Osteoblast (primary cell): ENCODE results near the gene MEFV. TPM values are rescaled to one million over a fixed set of nuclear protein-coding genes. Genes with fewer than 3 reads are reported as not detected.

Source experiments
- DNase-seq: peaks from one replicate; pipeline ENCODE4 v3.0.0; 2011; ENCODE audit warnings: low spot score, mixed read lengths; ENCODE audit not compliant: insufficient read length; ENCODE audit errors: missing footprints
- H2AFZ ChIP-seq: 2 replicates; pipeline ENCODE4 v1.6.0; 2011; ENCODE audit warnings: mild to moderate bottlenecking, low read length
- H3K27ac ChIP-seq: 2 replicates; pipeline ENCODE4 v1.5.1; 2011; ENCODE audit warnings: mild to moderate bottlenecking, low read depth, low read length, moderate library complexity
- H3K27me3 ChIP-seq: 2 replicates; pipeline ENCODE4 v1.6.0; 2012; ENCODE audit warnings: mild to moderate bottlenecking, control low read depth, inconsistent platforms, low read length, moderate library complexity; ENCODE audit not compliant: insufficient read depth
- H3K36me3 ChIP-seq: 2 replicates; pipeline ENCODE4 v1.5.1; 2011; ENCODE audit warnings: mild to moderate bottlenecking, low read length, control low read depth, moderate library complexity; ENCODE audit not compliant: insufficient read depth
- H3K4me1 ChIP-seq: 2 replicates; pipeline ENCODE4 v1.5.1; 2011; ENCODE audit warnings: mild to moderate bottlenecking, low read length, control low read depth, moderate library complexity; ENCODE audit not compliant: insufficient read depth
- H3K4me2 ChIP-seq: 2 replicates; pipeline ENCODE4 v1.6.0; 2011; ENCODE audit warnings: mild to moderate bottlenecking, low read length; ENCODE audit not compliant: insufficient read depth
- H3K4me3 ChIP-seq: fragments of 200-600 bp; sonication (generic); 3 replicates; pipeline ENCODE4 v1.5.1; 2012; ENCODE audit warnings: mild to moderate bottlenecking, low read length, inconsistent platforms; ENCODE audit not compliant: insufficient read depth
- H3K79me2 ChIP-seq: 2 replicates; pipeline ENCODE4 v1.6.0; 2012; ENCODE audit warnings: mild to moderate bottlenecking, low read length, control low read depth, inconsistent platforms; ENCODE audit not compliant: insufficient read depth
- H3K9me3 ChIP-seq: 2 replicates; pipeline ENCODE4 v1.5.1; 2011; ENCODE audit warnings: low read depth, low read length, control low read depth
- H4K20me1 ChIP-seq: 2 replicates; pipeline ENCODE4 v1.6.0; 2012; ENCODE audit warnings: mild to moderate bottlenecking, low read length, control low read depth; ENCODE audit not compliant: insufficient read depth
- total RNA-seq: library from RNA; depleted of rRNA; stranded (reverse); fragments of >200 nt; gene quantifications from 2 replicates; pipeline ENCODE4 v1.2.3, GENCODE V29; 2012
- TF ChIP-seq, protein P1 (sequence below): IDR thresholded peaks from 2 replicates; pipeline ENCODE4 v1.5.1; 2011; ENCODE audit warnings: mild to moderate bottlenecking, low read depth, low read length, moderate library complexity; ENCODE audit errors: extremely low read depth

MEFV gene
- total RNA-seq, 1 donor = under 0.01 TPM

DNA sequence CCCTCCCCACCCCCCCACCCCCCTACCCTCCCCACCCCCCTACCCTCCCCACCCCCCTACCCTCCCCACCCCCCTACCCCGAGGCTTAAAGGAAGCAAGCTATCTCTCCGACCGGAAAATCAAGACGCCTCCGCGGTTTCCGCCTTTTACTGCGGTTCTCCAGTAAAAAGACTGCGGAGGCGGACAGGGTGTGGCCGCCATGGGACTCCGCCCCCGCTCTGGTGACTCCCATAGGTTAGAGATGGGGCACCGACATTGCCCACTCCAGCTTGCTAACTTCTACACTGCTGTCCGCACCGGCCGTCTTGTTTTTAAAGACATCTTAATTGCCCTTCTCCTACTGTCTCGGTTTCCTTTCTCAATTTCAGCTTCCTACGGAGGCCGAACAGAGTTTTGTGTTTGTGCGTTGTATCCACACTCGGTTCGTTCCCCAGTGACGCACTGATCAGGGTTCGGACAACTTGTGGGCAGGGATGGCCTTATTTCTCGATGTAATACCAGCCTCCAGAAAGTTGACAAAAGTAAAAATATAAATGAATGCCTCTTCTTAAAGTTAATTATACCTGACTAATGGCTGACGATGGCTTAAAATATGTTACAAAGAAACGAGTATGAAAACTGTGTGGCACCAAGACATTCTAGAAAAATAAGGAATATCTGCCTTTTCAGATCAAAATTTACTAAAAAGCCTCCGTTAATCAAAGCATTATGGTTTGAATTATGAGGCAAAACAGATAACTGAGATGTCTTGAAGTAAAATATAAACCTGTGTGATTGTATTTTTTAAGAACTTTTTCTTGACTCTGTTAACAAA, 20.4 kb downstream of the MEFV start:
- Histone ChIP-seq H3K27ac (no peak overlapping the region), H3K4me2 (no peak overlapping the region), H3K36me3 (peaks cover 17% of the 10 kb centered on the region), H3K79me2 (peaks cover 23% of the 10 kb centered on the region), H4K20me1 (no peaks in the 10 kb centered on the region), H3K9me3 (no peaks in the 10 kb centered on the region), H2AFZ (no peak overlapping the region), H3K27me3 (no peaks in the 10 kb centered on the region), H3K4me1 (peaks cover 8% of the 10 kb centered on the region), H3K4me3 (no peak overlapping the region)
- no peak for DNase-seq
- TF ChIP-seq, protein P1, sequence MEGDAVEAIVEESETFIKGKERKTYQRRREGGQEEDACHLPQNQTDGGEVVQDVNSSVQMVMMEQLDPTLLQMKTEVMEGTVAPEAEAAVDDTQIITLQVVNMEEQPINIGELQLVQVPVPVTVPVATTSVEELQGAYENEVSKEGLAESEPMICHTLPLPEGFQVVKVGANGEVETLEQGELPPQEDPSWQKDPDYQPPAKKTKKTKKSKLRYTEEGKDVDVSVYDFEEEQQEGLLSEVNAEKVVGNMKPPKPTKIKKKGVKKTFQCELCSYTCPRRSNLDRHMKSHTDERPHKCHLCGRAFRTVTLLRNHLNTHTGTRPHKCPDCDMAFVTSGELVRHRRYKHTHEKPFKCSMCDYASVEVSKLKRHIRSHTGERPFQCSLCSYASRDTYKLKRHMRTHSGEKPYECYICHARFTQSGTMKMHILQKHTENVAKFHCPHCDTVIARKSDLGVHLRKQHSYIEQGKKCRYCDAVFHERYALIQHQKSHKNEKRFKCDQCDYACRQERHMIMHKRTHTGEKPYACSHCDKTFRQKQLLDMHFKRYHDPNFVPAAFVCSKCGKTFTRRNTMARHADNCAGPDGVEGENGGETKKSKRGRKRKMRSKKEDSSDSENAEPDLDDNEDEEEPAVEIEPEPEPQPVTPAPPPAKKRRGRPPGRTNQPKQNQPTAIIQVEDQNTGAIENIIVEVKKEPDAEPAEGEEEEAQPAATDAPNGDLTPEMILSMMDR = no peak

DNA sequence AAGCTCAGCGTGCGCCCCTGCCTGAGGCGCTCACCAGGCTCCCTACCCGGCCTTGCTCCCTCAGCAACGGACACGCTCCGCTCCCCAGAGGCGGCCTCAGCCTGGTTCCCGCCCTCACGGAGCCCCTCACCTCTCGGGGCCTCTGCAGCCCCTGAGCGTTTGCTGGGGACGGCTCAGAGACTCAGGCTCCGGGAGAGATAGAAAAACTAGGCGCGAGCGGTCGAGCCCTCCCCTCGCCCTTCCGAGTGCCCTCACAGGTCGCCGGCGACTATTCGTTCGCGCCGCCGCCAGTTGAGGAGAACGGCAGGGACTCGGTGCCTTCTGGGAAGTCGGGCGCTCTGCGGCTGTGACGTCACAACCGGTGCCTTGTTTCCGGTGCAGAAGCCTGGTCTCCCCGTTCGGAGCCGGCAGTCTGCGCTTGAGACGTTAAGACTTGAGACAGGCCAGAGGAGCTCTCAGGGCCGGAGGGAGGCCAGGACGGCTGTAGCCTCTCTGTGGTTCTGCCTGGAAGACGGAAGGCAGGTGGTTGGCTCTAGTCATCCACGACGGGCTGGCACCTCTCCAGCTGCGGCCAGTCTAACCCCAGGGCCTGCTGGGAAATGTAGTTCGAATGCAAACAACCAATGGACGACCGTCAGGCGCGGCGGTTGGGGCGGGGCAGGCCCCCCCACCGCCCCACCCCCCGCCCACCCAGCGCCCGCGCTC, 21.4 kb downstream of the MEFV start, which contains the start of gene ZNF200:
ZNF200 (minus strand) TSS at position 302 of the 705 bp plus-strand sequence. CDS start 1,403 bp downstream, outside the sequence.
- Histone ChIP-seq H3K79me2 (peaks cover 23% of the 10 kb centered on the region), H2AFZ (peak within 1 kb of the TSS; percentile 100), H3K27ac (peak within 1 kb of the TSS; percentile 98), H4K20me1 (no peaks in the 10 kb centered on the region), H3K4me2 (peak within 1 kb of the TSS; percentile 96), H3K9me3 (no peaks in the 10 kb centered on the region), H3K36me3 (peaks cover 28% of the 10 kb centered on the region), H3K4me3 (peak within 1 kb of the TSS; percentile 99), H3K4me1 (peaks cover 8% of the 10 kb centered on the region), H3K27me3 (no peaks in the 10 kb centered on the region)
- DNase-seq = peak; percentile 99
- TF ChIP-seq, protein P1 = no peak

DNA sequence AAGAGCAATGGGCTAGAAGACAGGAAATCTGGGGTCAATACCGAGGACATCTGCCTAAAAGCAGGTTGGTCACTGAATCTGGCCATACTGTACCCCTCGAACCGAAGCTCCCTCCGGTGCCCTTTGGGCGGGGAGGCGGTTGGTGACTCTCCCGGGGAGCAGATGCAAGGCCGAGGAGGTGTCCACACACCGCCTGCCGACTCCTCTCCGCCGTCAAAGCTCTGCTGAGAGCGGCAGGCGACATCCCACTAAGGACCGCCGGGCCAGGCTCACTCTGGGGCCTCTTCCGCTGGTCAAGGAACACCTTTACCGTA, 21.9 kb downstream of the MEFV start:
- Histone ChIP-seq H3K36me3 (peaks cover 31% of the 10 kb centered on the region), H3K4me2 (peak overlapping the region; percentile 96), H3K4me3 (peak overlapping the region; percentile 99), H3K27ac (peak overlapping the region; percentile 98), H3K9me3 (no peaks in the 10 kb centered on the region), H2AFZ (peak overlapping the region; percentile 100), H4K20me1 (no peaks in the 10 kb centered on the region), H3K27me3 (no peaks in the 10 kb centered on the region), H3K4me1 (peaks cover 8% of the 10 kb centered on the region), H3K79me2 (peaks cover 23% of the 10 kb centered on the region)
- TF ChIP-seq, protein P1 = no peak
- peak; percentile 81 for DNase-seq

DNA sequence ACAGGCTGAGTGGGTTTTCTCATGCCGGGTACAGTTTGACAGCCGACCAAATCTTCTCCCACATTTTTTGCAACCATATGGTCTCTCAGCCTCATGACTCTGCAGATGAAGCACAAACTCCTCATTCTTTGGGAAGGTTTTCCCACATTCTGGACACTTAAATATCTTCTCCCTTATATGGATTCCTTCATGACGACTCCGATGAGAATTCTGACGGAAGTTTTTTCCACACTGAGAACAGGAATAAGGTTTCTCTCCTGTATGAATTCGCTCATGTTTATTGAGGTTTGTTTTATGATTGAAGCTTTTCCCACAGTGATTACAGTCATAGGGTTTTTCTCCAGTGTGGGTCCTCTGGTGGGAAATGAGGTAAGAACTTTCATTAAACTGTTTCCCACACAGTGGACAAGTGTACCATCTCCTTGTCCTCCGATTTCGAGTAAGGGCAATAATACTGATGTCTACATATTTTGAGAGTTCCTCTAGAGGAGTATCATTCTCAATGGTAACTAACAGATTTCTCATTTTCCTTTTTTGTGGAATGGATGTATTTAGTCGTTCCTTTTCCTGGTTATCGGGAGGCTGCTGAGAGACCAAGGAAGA, 32.4 kb downstream of the MEFV start:
- Histone ChIP-seq H3K4me2 (no peak overlapping the region), H3K36me3 (peaks cover 55% of the 10 kb centered on the region), H3K27me3 (no peaks in the 10 kb centered on the region), H3K79me2 (no peaks in the 10 kb centered on the region), H4K20me1 (no peaks in the 10 kb centered on the region), H2AFZ (no peak overlapping the region), H3K4me1 (no peaks in the 10 kb centered on the region), H3K4me3 (no peak overlapping the region), H3K27ac (no peak overlapping the region), H3K9me3 (peaks cover 38% of the 10 kb centered on the region)
- TF ChIP-seq, protein P1 = no peak
- DNase-seq = no peak
